Kidney glomerular epithelial cell (primary cell): Measurements from ENCODE around the gene STON1.
"Not testable (repeated sequence)": the region's sequence is repeated elsewhere in the genome, so short reads cannot be mapped to it uniquely, and the experiment has no call there.

Experiments used
- DNase-seq: peaks from one replicate; lab custom pipeline; 2025; lab: John Stamatoyannopoulos, UW

The STON1 gene

DNA sequence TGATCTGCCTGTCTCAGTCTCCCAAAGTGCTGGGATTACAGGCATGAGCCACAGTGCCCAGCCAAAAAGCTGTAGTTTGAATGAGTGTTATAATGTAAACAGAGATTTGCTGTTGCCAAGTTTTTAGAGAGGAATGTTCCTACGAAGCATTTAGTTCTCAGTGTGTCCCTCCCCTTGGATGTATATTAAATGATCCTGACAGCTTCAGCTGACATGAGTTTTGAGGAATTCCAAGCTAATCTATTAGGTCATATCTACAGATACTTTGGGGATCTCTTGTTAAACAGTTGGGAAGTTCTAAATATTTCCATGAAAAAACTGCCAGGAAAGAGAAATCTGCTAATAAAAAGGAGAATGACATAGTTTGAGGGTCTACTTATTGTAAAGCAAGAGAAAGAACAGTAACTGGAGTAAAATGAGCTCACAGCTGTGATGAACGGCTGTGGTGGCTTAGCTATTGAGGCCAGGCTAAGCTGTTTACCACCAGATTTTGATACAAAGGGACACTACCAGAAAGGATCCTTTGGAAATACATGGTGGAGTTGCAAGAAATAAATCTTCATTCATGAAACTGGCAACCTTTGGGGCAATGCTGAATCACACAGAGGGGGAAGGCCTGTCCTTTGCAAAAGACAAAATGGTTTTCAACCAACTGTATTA, 2.6 kb upstream of the STON1 start:
- DNase-seq: no peak

DNA sequence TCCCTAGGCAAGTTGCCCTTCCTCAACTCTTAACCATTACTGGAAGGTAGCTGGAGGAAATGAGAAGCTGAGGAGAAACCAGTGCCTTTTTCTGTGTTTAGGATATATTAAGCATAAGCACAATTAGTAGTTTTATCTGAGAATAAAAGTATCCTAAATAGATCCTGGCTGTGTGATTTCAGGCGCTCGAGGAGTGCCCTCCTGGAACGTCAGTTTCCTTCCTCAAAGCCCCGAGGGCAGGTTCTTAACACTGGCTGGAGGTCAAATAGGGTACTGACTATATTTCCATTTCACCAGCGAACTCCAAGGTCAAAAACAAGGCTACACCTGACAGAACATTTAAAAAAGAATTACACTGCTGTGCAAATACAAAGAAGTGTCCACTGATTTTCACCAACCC, 1.5 kb upstream of the STON1 start:
- DNase-seq: no peak

GRCh38 chr2:48529194-48529593, 760 bp upstream of the STON1 start:
- no peak for DNase-seq

GRCh38 chr2:48529676-48530032, 300 bp upstream of the STON1 start:
- DNase-seq: no peak

DNA sequence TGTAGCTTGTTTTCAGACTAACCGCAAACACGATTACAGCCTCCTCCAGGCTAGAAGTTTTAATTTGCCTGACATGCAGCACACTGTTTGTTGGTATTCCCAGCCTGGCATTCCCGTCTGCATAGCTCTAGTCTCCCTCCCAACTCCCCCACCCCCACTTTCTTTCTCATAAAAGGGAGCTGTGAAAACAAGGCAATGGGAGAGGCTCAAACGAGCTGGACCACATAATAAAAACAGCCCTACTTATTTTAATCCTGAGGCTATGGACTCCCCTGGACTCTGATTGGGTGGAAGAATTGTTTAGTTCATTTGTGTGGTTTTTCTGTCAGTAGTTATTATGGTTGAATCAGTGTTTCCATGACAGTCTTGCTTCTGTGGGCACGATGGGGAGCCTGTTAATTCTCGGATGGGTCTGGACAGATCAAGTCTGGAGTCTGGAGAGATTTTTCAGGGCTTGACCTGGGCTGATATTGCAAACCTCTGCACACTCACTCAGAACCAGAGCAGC, 1.2 kb downstream of the STON1 start:
- peak; percentile 61 for DNase-seq

DNA sequence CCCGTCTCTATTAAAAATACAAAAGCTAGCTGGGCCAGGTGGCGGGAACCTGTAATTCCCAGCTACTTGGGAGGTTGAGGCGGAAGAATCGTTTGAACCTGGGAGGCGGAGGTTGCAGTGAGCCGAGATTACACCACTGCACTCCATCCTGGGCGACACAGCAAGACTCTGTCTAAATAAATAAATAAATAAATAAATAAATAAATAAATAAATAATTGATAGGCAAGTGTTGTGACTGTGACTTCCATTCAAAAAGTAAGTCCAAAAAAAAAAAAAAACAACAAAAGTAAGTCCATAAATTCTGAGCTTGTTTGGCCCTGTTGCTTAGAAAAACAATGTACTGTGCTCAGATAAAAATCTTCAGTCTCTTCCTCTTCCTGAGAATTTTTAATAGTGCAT, 2.2 kb downstream of the STON1 start:
- no peak for DNase-seq

DNA sequence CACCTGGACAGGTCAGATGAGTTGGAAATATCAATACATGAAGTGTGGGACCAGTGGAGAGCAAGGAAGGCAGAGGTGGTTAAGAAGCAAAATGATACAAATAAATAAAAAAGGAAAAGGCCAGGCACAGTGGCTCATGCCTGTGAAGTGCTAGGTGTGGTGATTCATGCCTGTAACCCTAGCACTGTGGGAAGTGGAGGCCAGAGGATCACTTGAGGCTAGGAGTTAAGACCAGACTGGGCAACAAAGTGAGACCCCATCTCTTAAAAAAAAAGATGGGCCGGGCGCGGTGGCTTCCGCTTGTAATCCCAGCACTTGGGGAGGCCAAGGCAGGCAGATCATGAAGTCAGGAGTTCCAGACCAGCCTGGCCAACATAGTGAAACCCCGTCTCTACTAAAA, 2.9 kb downstream of the STON1 start:
- no peak for DNase-seq

- no peak for DNase-seq
Measured at GRCh38 chr2:48534781-48535180, 4.8 kb downstream of the STON1 start.

DNA sequence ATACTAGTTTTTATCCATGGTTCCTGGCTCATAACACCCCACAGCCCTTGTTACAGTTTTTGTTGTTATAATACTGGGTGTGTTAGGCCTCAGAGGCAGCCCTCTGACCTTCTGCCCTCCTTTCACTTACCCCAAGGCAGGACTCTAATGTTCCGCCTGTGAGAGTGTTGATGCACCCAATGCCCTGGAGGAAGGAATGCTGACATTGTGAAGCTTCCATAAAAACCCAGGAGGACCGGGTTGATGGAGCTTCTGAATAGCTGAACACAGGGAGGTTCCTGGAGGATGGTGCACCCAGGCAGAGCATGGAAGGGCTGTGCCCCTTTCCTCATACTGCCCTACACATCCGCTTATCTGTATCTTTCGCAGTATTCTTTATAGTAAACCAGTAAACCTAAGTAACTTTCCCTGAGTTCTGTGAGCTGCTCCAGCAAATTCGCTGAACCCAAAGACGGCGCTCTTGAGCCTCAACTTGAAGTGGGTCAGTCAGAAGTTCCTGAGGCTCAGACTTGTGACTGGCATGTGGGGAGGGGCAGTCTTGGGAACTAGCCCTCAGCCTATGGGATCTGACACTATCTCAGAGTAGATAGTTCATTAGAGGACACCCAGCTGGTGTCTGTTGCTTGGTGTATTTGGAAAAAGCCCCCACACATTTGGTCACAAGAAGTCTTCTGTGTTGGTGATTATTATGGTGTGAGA, 10.4 kb downstream of the STON1 start:
- no peak for DNase-seq

- no peak for DNase-seq
Measured at GRCh38 chr2:48541666-48542389, 11.9 kb downstream of the STON1 start.

DNA sequence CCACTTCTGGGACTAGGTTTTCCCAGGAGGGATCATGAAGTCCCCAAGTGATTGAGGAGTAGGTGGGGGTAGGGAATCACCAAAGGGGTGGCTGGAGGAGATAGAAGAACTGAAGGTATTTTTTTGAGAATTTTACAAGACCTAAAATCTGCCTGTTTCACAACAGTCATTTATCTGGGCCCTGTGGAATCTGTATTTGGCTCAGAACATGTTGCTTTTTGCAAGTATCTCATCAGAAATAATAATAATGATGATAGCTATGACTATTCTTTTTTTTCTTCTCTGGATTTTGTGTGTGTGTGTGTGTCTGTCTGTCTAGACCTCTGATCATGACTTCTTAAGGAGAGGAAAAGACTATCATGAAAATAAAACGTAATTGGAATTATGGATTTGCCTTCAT, 13.9 kb downstream of the STON1 start:
- DNase-seq: no peak

- no peak for DNase-seq
Measured at GRCh38 chr2:48545244-48545643, 15.3 kb downstream of the STON1 start.

GRCh38 chr2:48548840-48549239, 18.9 kb downstream of the STON1 start:
- DNase-seq: no peak

DNA sequence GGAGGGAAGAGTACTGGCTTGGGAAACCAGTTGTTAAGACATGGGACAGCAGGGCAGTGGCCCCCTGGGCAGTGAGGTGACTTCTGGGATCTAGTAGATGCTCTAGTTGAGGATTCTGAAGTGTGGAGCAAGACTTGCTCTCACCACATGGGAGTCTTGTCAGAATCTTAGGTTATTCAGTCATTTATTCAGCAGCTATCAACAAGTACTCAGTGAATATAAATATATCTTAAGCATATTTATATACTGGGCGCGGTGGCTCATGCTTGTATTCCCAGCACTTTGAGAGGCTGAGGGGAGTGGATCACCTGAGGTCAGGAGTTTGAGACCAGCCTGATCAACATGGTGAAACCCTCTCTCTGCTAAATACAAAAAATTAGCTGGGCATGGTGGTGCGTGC, 20.0 kb downstream of the STON1 start:
- DNase-seq: no peak

DNA sequence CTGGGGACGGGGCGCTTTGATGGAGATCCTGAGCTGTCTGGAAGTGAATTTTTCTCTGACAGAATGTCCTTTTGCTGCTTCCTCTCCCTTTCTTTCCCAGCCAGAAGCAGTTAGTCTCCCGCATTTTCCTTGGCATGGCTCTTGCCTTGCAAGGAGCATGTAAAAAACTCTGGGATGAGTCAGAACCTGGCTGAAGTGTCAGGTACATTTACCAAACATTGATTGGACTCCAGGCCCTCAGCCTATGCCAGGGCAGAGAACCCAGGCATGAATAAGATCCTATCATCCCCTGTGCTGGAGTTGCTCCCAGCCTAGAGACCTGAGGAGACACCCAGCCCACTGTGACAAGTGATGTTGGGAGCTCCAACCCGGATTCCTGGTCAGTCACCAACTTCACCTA, 21.6 kb downstream of the STON1 start:
- DNase-seq: no peak

DNA sequence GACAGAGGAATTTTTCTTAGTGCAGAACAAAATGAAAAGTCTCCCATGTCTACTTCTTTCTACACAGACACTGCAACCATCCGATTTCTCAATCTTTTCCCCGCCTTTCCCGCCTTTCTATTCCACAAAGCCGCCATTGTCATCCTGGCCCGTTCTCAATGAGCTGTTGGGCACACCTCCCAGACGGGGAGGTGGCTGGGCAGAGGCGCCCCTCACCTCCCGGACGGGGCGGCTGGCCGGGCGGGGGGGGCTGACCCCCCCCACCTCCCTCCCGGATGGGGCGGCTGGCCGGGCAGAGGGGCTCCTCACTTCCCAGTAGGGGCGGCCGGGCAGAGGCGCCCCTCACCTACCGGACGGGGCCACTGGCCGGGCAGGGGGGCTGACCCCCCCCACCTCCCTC, 25.1 kb downstream of the STON1 start:
- not testable (repeated sequence) for DNase-seq

- DNase-seq: no peak
Measured at GRCh38 chr2:48558456-48558855, 28.5 kb downstream of the STON1 start.

GRCh38 chr2:48560546-48561209, 30.7 kb downstream of the STON1 start:
- DNase-seq: no peak

DNA sequence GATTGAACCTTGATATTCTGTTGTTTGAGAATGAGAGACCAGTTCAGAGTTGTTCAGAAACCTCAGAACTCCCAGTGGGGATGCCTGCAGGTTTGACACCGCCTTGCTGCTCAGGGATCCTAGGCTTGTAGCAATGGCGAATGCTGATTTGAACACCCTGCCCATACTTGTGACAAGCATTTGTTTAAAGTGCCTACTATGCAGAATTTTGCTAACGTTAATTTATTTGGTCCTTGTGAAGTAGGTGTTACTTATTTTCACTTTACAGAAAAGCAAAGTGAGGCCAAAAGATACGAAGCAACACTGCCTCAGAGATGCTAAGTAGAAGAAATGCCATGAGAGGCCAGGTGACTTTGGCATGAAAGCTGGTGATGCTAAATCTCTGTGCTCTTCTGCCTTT, 32.3 kb downstream of the STON1 start:
- no peak for DNase-seq

- DNase-seq: no peak
Measured at GRCh38 chr2:48566592-48567310, 36.8 kb downstream of the STON1 start.

GRCh38 chr2:48567671-48568070, 37.7 kb downstream of the STON1 start:
- DNase-seq: no peak

DNA sequence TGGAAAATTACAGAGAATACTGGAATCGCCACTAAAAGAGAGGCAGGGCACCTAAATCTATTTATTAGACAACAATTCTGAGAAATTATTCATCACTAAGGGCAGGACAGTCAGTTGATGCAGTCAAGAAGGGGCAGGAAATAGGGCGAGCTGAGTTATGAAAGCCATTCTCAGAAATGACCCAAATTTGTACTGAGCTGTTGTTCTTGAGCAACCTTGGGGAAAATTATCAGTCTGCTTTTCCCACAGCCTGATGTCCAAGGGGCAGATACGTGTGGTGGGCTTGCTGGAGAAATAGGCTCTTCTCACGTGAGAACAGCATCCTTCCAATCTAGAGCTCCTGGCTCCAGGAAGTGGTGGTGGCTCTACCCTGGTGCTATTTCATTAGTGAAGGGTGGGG, 38.6 kb downstream of the STON1 start:
- no peak for DNase-seq
